Vagina (tissue), 2 donors: ENCODE results near the gene ADPRHL1.

Experiments
- POLR2A ChIP-seq, 2 donors: fragments of 450-650 bp; IDR thresholded peaks; one replicate each; pipeline ENCODE4 v1.6.1; 2017; ENCODE audit warnings: antibody characterized with exemption in 2 of 2, mild to moderate bottlenecking in 2 of 2, moderate library complexity in 2 of 2
- POLR2AphosphoS5 ChIP-seq, 2 donors: sonication (generic); formaldehyde crosslinking; IDR thresholded peaks; one replicate each; pipeline ENCODE4 v1.9.0; 2017; ENCODE audit warnings: antibody characterized with exemption in 2 of 2, mild to moderate bottlenecking in 2 of 2, low read depth in 1 of 2; ENCODE audit not compliant: insufficient read depth in 1 of 2
- TF ChIP-seq, protein P1 (sequence below), 3 experiments: fragments of 450-650 bp in 2 of 3; fragments of 200-600 bp in 1 of 3; sonication (generic) in 1 of 3; IDR thresholded peaks; one replicate each; pipeline ENCODE4 v1.5.1; 2017 to 2019; ENCODE audit warnings: antibody characterized with exemption in 3 of 3, mild to moderate bottlenecking in 2 of 3, moderate library complexity in 2 of 3

DNA sequence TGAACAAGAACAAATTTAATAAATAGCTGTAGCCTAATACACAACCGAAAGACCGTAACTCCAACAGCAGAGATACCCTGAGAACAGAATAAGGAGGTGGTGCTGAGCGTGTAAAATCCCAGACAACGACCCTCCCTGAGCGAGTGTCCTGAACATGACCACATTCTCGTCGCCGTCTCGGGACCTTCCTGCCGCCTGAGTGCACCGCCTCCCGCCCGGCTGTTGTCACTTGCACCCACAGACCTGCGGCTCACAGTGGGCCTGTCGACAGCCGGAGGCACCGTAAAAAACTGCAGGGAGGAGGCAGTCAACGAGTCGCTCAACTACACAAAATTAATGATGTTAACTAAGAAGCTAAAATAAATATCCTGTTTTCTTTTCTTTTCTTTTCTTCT lies 53.5 kb downstream of the ADPRHL1 start:
- TF ChIP-seq, protein P1, sequence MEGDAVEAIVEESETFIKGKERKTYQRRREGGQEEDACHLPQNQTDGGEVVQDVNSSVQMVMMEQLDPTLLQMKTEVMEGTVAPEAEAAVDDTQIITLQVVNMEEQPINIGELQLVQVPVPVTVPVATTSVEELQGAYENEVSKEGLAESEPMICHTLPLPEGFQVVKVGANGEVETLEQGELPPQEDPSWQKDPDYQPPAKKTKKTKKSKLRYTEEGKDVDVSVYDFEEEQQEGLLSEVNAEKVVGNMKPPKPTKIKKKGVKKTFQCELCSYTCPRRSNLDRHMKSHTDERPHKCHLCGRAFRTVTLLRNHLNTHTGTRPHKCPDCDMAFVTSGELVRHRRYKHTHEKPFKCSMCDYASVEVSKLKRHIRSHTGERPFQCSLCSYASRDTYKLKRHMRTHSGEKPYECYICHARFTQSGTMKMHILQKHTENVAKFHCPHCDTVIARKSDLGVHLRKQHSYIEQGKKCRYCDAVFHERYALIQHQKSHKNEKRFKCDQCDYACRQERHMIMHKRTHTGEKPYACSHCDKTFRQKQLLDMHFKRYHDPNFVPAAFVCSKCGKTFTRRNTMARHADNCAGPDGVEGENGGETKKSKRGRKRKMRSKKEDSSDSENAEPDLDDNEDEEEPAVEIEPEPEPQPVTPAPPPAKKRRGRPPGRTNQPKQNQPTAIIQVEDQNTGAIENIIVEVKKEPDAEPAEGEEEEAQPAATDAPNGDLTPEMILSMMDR (IDR thresholded peaks at IDR 0.05) = no peak
- TF ChIP-seq POLR2A (IDR thresholded peaks at IDR 0.05) = no peak
- TF ChIP-seq POLR2AphosphoS5 (IDR thresholded peaks at IDR 0.05; ENCODE audit: insufficient read depth in 1 of 2, low read depth in 1 of 2) = no peak
